ENCODE results near the gene PIPOX.

Gene PIPOX

DNA sequence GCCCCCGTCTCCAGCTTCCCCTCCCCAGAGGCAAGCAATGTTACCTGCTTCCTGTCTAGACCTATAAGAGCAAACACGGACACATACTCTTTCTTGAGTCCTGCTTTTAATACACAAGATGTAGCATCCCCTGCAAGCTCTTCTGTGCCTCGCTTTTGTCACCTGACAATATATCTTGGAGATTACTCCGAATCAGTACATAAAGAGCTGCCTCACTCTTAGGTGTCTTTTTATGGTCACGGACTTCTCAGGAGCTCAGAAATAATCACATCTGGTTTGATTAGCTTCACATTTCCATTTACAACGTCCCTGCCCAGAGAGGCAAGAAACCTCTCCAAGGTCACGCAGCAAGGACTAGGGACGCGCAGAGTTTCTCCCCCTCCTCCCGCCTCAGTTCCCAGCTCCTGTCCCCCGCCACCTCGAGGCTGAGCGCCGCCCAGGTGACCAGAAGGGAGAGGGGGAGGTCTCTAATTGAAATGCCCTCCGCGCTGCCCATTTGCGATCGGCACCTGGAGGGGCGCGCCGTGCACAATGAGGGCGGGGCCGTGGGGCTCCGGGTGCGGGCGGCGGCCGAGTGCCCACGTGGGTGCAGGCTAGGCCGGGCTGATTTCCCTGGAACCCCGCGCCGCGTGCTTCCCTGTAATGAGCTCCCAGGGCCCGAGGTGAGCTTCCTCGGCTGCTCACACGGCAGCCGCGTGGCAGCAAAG is 23.3 kb upstream of the PIPOX start:
- no peak for DNase-seq

DNA sequence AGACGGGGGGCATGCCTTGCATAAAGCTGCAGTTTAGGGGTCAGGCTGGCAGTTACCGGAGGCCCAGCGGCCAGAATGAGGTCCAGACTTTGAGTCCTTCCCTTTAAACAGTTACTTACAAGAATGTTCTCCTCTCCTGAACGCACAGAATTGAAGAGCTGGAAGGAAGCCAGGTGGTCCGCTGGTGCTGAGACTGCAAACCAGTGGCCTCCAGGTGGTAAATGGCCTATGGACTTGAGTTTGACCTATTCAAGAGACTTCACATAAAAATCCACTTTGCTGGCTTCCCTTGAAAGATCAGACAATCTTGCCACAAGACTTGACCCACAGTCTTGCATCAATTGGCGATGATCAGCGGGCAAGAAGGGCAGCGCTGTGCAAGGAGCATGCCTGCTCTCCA is 22.4 kb upstream of the PIPOX start:
- no peak for DNase-seq

- no peak for DNase-seq
Measured at GRCh38 chr17:29021226-29021625, 21.7 kb upstream of the PIPOX start.

DNA sequence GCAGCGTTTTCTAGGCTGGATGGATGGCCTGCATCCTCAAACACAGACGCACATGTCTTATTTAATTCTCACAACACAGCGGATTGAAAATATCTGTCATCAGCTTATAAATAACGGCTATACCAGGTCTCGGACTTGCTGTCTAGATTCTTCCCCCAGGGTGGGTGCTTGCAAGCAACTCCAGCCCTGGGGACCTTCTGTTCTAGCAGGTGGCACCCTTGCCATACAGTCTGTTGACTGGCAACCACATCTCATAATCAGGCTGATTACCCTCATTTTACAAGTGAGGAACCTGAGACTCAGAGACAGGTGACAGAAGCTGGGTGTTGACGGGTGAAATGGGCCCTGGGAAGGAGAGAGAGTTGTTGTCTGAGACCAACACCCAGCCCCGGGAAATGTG is 20.9 kb upstream of the PIPOX start:
- no peak for DNase-seq

- no peak for DNase-seq
Measured at GRCh38 chr17:29024316-29024952, 18.5 kb upstream of the PIPOX start.

DNA sequence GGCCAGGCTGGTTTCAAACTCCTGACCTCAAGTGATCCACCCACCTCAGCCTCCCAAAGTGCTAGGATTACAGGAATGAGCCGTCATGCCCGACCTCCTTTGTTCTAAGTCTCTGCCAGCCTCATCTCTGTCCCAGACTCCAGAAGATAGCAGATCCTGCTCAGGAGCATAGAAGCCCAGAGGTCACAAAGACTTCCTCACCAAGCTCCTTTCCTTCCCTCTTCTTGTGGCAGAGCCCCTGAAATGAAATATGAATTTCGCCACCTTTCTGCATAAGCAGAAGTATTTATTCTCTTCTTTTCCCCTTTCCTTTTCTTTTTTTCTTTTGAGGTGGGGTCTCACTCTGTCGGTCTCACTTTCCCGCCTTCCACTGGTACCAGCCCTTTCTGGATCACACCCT is 11.5 kb upstream of the PIPOX start:
- no peak for DNase-seq

DNA sequence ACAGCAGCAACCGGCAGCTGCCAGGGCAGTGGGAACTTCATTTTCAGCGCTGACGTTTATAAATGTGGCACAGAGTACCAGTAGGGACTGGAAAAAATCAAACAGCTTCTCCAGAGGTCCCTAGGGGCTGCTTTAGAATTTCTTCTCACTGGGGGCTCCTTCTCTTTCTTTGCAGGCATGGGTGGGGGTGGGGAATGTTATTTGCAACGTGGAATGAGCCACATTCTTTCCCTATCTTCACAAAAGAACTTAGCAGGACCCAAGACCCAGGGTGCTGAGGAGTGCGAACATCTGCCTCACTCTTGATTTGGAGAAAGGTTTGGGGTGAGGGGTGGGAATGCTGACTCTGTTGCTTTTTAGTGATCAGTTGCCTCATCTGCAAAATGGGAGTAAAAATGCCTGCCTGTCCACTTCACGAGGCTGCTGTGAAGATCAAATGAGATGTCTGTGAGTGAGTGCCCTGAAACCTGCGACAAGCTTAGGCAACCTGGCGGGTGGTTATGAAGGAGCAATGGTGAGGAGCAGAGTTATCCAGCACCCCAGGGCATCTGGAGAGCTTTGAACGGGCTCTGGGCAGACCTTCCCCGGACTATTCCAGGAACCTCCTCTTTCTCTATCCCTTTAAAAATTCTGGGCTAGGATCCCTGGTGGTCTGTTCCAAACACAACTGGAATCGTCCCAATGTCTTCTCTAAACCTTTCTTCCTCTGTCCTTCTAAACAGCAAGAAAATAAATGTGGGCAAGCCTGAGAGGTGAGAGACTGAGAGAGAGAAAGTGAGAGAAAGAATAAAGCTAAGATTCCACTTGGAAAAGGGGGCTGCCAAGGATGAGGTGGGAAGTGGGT is 10.7 kb upstream of the PIPOX start:
- DNase-seq: no peak

- no peak for DNase-seq
Measured at GRCh38 chr17:29032857-29033197, 10.1 kb upstream of the PIPOX start.

- no peak for DNase-seq
Measured at GRCh38 chr17:29034510-29034909, 8.4 kb upstream of the PIPOX start.

GRCh38 chr17:29036584-29036983 is 6.4 kb upstream of the PIPOX start:
- no peak for DNase-seq

DNA sequence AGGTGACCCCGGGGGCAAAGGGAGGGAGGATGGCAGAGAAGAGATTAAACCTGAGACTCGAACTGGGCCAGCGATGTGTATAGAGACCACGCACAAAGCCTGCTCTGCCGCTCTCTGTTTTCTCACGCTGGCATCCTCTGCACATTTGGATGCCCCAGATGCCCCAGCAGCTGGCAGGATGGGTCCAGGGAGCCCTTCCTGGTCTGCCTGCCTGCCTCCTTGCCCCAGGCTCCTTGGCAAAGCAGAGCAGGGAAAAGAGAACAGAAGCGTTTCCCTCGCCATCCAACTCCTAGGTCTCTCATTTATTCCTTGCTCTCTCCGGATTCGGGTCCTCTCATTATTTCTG is 5.2 kb upstream of the PIPOX start:
- no peak for DNase-seq

DNA sequence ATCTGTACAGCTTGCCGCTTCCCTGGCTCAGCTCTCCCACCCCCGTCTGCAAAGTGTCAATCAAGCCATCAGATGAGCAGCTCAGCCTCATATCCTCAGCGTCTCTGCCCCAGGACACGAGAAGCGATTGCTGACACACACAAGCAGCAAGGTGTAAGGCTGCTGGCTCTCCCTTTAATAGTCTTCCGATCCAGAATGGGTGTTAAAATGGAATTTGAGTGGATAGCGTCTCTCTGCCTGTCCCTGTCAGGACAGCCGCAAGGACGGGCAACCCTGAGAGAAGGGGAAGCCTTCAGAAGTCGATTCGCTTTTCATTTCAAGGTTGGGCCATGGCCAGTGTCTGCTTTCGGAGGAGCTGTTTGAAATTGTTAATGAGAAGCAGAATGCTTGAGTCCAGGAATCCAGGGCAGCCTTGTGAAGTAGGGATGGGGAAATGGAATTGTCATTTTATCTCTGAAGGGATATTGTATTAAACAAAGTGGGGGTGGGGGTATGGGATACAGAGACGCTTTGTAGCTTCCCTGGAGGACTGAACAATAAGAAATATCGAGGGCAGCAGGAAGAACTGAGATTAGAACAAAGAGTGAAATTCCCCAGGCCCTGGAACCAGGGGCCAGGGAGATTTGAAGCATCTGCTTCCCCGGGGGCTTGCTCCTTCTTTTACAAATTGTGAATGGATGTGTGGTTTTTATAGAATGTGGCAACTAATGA is 4.7 kb upstream of the PIPOX start:
- no peak for DNase-seq

DNA sequence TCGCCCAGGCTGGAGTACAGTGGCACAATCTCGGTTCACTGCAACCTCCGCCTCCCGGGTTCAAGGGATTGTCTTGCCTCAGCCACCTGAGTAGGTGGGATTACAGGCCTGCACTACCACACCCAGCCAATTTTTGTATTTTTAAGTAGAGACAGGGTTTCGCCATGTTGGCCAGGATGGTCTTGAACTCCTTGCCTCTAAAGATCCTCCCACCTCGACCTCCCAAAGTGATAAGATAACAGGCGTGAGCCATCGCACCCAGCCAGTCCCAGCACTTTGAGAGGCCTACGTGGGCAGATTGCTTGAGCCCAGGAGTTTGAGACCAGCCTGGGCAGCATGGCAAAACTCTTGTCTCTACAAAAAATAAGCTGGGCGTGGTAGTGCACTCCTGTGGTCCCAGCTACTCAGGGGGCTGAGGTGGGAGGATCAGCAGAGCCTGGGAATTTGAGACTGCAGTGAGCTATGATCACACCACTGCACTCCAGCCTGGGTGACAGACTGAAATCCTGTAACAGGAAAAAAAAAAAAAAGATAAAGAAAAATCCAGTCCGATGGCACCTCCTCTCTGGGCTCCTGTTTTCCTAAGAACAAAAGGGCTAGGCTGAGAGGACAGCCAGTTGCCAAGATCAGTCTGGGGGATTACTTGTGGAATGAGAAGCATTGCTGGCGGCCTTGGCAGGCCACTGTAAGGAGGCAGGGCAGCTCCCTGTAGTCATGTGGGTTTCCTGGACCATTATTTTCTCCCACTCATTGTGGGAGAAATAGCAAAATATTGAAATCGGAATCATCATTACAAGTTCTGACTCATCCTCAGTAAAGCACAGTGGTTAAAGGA is 3.0 kb upstream of the PIPOX start:
- no peak for DNase-seq

GRCh38 chr17:29041091-29041490 is 1.9 kb upstream of the PIPOX start:
- no peak for DNase-seq

DNA sequence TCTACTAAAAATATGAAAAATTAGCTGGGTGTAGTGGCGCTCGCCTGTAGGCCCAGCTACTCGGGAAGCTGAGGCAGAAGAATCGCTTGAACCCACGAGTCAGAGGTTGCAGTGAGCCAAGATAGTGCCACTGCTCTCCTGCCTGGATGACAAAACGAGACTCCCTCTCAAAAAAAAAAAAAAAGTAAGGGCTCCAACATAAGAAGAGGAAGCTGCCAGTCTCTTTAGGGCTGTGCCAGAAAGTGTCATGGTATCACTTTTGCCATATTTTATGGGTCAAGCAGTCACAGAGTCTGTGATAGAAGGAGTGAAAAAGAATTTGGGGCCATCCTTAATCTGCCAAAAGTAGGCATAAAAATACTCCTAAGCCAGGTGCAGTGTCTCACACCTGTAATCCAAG is 1.4 kb upstream of the PIPOX start:
- no peak for DNase-seq

DNA sequence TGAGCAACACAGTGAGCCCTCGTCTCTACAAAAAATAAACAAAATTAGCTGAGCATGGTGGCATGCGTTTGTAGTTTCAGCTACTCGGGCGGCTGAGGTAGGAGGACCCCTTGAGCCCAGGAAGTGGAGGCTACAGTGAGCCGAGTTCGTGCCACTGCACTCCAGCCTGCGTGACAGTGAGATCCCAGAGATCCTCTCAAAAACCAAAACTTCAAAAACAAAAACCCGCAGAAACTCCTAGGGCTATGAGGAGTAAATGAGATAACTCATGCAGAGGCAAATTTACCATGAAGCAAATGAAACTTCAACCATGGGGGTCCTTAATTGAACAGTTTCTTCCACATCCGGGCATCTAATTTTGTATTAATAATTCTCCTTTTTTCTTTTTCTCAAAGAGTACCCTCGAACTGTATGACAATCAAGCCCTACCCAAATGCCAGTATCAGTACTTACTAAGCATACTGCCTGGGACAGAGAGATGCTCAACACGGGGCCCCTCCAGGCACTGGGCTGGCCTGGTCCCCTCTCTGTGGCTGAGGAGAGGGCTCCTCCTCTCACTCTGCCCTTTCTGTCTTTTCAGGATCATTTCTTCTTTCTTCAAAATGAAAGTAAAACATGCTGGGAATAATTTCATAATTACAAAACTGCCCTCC is 789 bp upstream of the PIPOX start:
- DNase-seq: no peak

DNA sequence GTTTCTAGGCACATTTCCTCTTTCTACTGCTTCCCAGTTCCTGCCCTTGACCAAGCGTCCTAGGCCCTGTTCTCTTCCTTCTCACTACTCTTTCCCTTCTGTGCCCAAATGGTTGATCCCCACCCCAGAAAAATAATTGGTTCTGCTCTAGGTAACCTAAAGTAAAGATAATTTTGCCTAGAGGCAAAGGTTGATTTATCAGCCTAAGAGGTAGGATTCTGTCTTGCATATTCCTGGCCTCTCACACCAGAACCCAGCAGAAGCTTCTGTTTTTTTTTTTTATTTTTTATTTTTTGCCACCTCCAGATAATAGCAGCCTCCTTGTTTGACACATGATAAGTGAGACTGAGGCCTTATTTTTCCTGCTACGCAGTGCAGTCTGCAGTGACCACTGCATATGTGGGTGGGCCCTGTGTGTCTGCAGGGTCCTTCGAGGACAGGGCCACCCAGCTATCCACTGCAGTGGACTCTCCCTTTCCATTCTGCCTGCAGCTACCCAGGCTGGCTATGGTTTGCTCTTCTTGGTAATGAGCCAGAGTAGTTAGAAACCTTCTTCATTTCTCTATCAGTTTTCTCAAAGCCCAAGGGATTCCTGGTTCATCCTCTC is 701 bp downstream of the PIPOX start:
- DNase-seq: no peak

GRCh38 chr17:29045026-29045425 is 2.1 kb downstream of the PIPOX start:
- no peak for DNase-seq

DNA sequence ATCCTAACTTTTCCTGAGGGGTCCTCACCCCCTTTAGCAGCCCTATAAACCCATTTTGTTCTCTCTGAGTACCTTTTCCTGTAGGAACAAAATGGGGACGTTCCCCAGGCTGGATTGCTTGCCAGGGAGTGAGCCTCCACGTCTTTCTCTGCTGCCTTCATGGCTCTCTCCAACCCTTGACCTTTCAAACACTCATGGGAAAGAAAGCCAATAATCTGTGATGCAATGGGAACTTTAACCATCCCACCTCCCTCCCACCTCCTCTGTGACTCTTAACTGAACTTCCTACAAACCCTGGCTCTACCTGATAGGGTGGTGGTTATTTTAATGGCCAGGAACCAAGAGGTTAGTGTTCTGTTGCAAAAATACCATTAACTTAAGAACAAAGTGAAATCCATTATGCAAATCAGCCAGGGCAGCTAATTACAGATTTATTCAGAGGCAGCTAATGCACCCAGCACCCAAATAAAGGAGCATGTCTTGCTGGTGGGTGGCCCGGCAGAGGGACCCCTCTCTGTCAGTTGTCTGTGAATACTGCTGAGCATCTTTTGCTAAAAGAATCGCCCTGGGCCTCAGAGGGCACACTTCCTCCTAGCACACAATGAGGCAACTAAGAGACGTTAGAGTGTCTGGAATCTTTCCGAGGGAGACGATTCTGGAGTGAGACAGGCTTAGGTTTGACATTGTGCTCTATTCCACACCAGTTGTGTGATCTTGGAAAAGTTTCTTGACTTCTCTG is 3.0 kb downstream of the PIPOX start:
- no peak for DNase-seq

GRCh38 chr17:29046473-29046839 is 3.5 kb downstream of the PIPOX start:
- DNase-seq: no peak
